OCI-LY1 (cell line): ENCODE data around the gene MFN1.

Experiments
- H2AFZ ChIP-seq: fragments of 200-600 bp; sonication (generic), shearing (Covaris generic); 2 replicates; pipeline ENCODE4 v1.6.0; 2014; ENCODE audit warnings: antibody characterized with exemption, mild to moderate bottlenecking, low read length
- H3F3A ChIP-seq: fragments of 200-600 bp; sonication (generic), shearing (Covaris generic); 2 replicates; pipeline ENCODE4 v1.6.0; 2014; ENCODE audit warnings: mild to moderate bottlenecking, antibody characterized with exemption, low read length, moderate library complexity; ENCODE audit not compliant: insufficient read depth
- H3K27ac ChIP-seq: fragments of 200-600 bp; sonication (generic); 2 replicates; pipeline ENCODE4 v1.5.1; 2014; ENCODE audit warnings: low read length, mixed run types, mild to moderate bottlenecking, low read depth; ENCODE audit not compliant: poor library complexity, severe bottlenecking
- H3K27me3 ChIP-seq: fragments of 200-600 bp; sonication (generic); 2 replicates; pipeline ENCODE4 v1.6.0; 2014; ENCODE audit warnings: antibody characterized with exemption, mild to moderate bottlenecking, low read length, moderate library complexity; ENCODE audit not compliant: insufficient read depth
- H3K36me3 ChIP-seq: fragments of 200-600 bp; sonication (generic); 2 replicates; pipeline ENCODE4 v1.6.1; 2014; ENCODE audit warnings: mild to moderate bottlenecking, antibody characterized with exemption, low read length, moderate library complexity, mixed read lengths; ENCODE audit not compliant: insufficient read depth
- H3K4me1 ChIP-seq: fragments of 200-600 bp; sonication (generic); 2 replicates; pipeline ENCODE4 v1.5.1; 2014; ENCODE audit warnings: mild to moderate bottlenecking, low read length, moderate library complexity; ENCODE audit not compliant: insufficient read depth, severe bottlenecking
- H3K4me2 ChIP-seq: fragments of 200-600 bp; sonication (generic), shearing (Covaris generic); 2 replicates; pipeline ENCODE4 v1.6.1; 2014; ENCODE audit warnings: low read length
- H3K4me3 ChIP-seq: fragments of 200-600 bp; sonication (generic); 2 replicates; pipeline ENCODE4 v1.5.1; 2014; ENCODE audit warnings: low read length, low read depth, mild to moderate bottlenecking, mixed read lengths; ENCODE audit not compliant: poor library complexity, severe bottlenecking
- H3K79me2 ChIP-seq: fragments of 200-600 bp; shearing (Covaris generic); 2 replicates; pipeline ENCODE4 v1.6.1; 2016; ENCODE audit warnings: mixed run types, low read length, mixed read lengths; ENCODE audit not compliant: insufficient read depth
- H3K9ac ChIP-seq: fragments of 200-600 bp; sonication (generic), shearing (Covaris generic); 2 replicates; pipeline ENCODE4 v1.6.1; 2014; ENCODE audit warnings: mild to moderate bottlenecking, low read length, mixed read lengths
- H3K9me2 ChIP-seq: fragments of 200-600 bp; sonication (generic), shearing (Covaris generic); 2 replicates; pipeline ENCODE4 v1.6.1; 2014; ENCODE audit warnings: low read depth, mild to moderate bottlenecking, low read length, mixed read lengths
- H3K9me3 ChIP-seq: fragments of 200-600 bp; shearing (Covaris generic); 2 replicates; pipeline ENCODE4 v1.6.1; 2014; ENCODE audit warnings: low read length, mixed read lengths
- H4K20me1 ChIP-seq: fragments of 200-600 bp; sonication (generic), shearing (Covaris generic); 2 replicates; pipeline ENCODE4 v1.6.0; 2016; ENCODE audit warnings: mild to moderate bottlenecking, low read length; ENCODE audit not compliant: insufficient read depth
- EZH2 ChIP-seq: fragments of 200-600 bp; sonication (generic), shearing (Covaris generic); IDR thresholded peaks from 2 replicates; pipeline ENCODE4 v1.8.0; 2017; ENCODE audit warnings: borderline replicate concordance, mixed run types, mild to moderate bottlenecking, antibody characterized with exemption, low read length, moderate library complexity, mixed read lengths
- TF ChIP-seq, protein P1 (sequence below): fragments of 200-600 bp; sonication (generic), shearing (Covaris generic); IDR thresholded peaks from 2 replicates; pipeline ENCODE4 v1.5.1; 2017; ENCODE audit warnings: mild to moderate bottlenecking, antibody characterized with exemption, low read length, moderate library complexity, mixed read lengths

The MFN1 gene

GRCh38 chr3:179430277-179430870 lies 82.9 kb downstream of the MFN1 start:
- TF ChIP-seq EZH2: no peak
- TF ChIP-seq, protein P1, sequence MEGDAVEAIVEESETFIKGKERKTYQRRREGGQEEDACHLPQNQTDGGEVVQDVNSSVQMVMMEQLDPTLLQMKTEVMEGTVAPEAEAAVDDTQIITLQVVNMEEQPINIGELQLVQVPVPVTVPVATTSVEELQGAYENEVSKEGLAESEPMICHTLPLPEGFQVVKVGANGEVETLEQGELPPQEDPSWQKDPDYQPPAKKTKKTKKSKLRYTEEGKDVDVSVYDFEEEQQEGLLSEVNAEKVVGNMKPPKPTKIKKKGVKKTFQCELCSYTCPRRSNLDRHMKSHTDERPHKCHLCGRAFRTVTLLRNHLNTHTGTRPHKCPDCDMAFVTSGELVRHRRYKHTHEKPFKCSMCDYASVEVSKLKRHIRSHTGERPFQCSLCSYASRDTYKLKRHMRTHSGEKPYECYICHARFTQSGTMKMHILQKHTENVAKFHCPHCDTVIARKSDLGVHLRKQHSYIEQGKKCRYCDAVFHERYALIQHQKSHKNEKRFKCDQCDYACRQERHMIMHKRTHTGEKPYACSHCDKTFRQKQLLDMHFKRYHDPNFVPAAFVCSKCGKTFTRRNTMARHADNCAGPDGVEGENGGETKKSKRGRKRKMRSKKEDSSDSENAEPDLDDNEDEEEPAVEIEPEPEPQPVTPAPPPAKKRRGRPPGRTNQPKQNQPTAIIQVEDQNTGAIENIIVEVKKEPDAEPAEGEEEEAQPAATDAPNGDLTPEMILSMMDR: no peak

GRCh38 chr3:179432021-179432420 lies 84.5 kb downstream of the MFN1 start:
- TF ChIP-seq, protein P1: no peak
- TF ChIP-seq EZH2: no peak
- Histone ChIP-seq H3K36me3 (no peaks in the 10 kb centered on the region), H3K4me1 (peaks cover 10% of the 10 kb centered on the region), H3K4me2 (no peak overlapping the region), H3K9me2 (no peaks in the 10 kb centered on the region), H3K27me3 (no peaks in the 10 kb centered on the region), H4K20me1 (no peaks in the 10 kb centered on the region), H2AFZ (no peak overlapping the region), H3K9ac (no peak overlapping the region), H3K79me2 (no peaks in the 10 kb centered on the region), H3F3A (no peaks in the 10 kb centered on the region), H3K27ac (no peak overlapping the region), H3K9me3 (no peaks in the 10 kb centered on the region), H3K4me3 (no peak overlapping the region)

More at GRCh38 chr3:179430277-179430870, 82.9 kb downstream of the MFN1 start:
- no peak overlapping the region for H2AFZ ChIP-seq
- H3K27ac ChIP-seq: no peak overlapping the region
- no peak overlapping the region for H3K9ac ChIP-seq
- H3F3A ChIP-seq: no peaks in the 10 kb centered on the region
- no peaks in the 10 kb centered on the region for H3K79me2 ChIP-seq
- H3K4me3 ChIP-seq: no peak overlapping the region
- H3K9me3 ChIP-seq: no peaks in the 10 kb centered on the region
- H3K4me2 ChIP-seq: no peak overlapping the region
- peaks cover 10% of the 10 kb centered on the region for H3K4me1 ChIP-seq
- no peaks in the 10 kb centered on the region for H3K36me3 ChIP-seq
- no peaks in the 10 kb centered on the region for H4K20me1 ChIP-seq
- no peaks in the 10 kb centered on the region for H3K27me3 ChIP-seq
- no peaks in the 10 kb centered on the region for H3K9me2 ChIP-seq

GRCh38 chr3:179432451-179432850 lies 84.9 kb downstream of the MFN1 start:
- H3K27me3 ChIP-seq: no peaks in the 10 kb centered on the region
- H3K27ac ChIP-seq: no peak overlapping the region
- no peak overlapping the region for H2AFZ ChIP-seq
- no peaks in the 10 kb centered on the region for H3K9me2 ChIP-seq
- no peak overlapping the region for H3K9ac ChIP-seq
- no peak overlapping the region for H3K4me2 ChIP-seq
- TF ChIP-seq EZH2: no peak
- TF ChIP-seq, protein P1: no peak
- no peaks in the 10 kb centered on the region for H3K9me3 ChIP-seq
- no peaks in the 10 kb centered on the region for H3F3A ChIP-seq
- H3K36me3 ChIP-seq: no peaks in the 10 kb centered on the region
- no peaks in the 10 kb centered on the region for H3K79me2 ChIP-seq
- peaks cover 10% of the 10 kb centered on the region for H3K4me1 ChIP-seq
- no peaks in the 10 kb centered on the region for H4K20me1 ChIP-seq
- no peak overlapping the region for H3K4me3 ChIP-seq
